Osteoblast (primary cell): ENCODE measurements around the gene IGSF9B. TPM values are rescaled to one million over a fixed set of nuclear protein-coding genes. Genes with fewer than 3 reads are reported as not detected.

Experiments
- DNase-seq: peaks from one replicate; pipeline ENCODE4 v3.0.0; 2011; ENCODE audit warnings: low spot score, mixed read lengths; ENCODE audit not compliant: insufficient read length; ENCODE audit errors: missing footprints
- H2AFZ ChIP-seq: 2 replicates; pipeline ENCODE4 v1.6.0; 2011; ENCODE audit warnings: mild to moderate bottlenecking, low read length
- H3K27ac ChIP-seq: 2 replicates; pipeline ENCODE4 v1.5.1; 2011; ENCODE audit warnings: mild to moderate bottlenecking, low read depth, low read length, moderate library complexity
- H3K27me3 ChIP-seq: 2 replicates; pipeline ENCODE4 v1.6.0; 2012; ENCODE audit warnings: mild to moderate bottlenecking, control low read depth, inconsistent platforms, low read length, moderate library complexity; ENCODE audit not compliant: insufficient read depth
- H3K36me3 ChIP-seq: 2 replicates; pipeline ENCODE4 v1.5.1; 2011; ENCODE audit warnings: mild to moderate bottlenecking, low read length, control low read depth, moderate library complexity; ENCODE audit not compliant: insufficient read depth
- H3K4me1 ChIP-seq: 2 replicates; pipeline ENCODE4 v1.5.1; 2011; ENCODE audit warnings: mild to moderate bottlenecking, low read length, control low read depth, moderate library complexity; ENCODE audit not compliant: insufficient read depth
- H3K4me2 ChIP-seq: 2 replicates; pipeline ENCODE4 v1.6.0; 2011; ENCODE audit warnings: mild to moderate bottlenecking, low read length; ENCODE audit not compliant: insufficient read depth
- H3K4me3 ChIP-seq: fragments of 200-600 bp; sonication (generic); 3 replicates; pipeline ENCODE4 v1.5.1; 2012; ENCODE audit warnings: mild to moderate bottlenecking, low read length, inconsistent platforms; ENCODE audit not compliant: insufficient read depth
- H3K79me2 ChIP-seq: 2 replicates; pipeline ENCODE4 v1.6.0; 2012; ENCODE audit warnings: mild to moderate bottlenecking, low read length, control low read depth, inconsistent platforms; ENCODE audit not compliant: insufficient read depth
- H3K9me3 ChIP-seq: 2 replicates; pipeline ENCODE4 v1.5.1; 2011; ENCODE audit warnings: low read depth, low read length, control low read depth
- H4K20me1 ChIP-seq: 2 replicates; pipeline ENCODE4 v1.6.0; 2012; ENCODE audit warnings: mild to moderate bottlenecking, low read length, control low read depth; ENCODE audit not compliant: insufficient read depth
- total RNA-seq: library from RNA; depleted of rRNA; stranded (reverse); fragments of >200 nt; gene quantifications from 2 replicates; pipeline ENCODE4 v1.2.3, GENCODE V29; 2012
- TF ChIP-seq, protein P1 (sequence below): IDR thresholded peaks from 2 replicates; pipeline ENCODE4 v1.5.1; 2011; ENCODE audit warnings: mild to moderate bottlenecking, low read depth, low read length, moderate library complexity; ENCODE audit errors: extremely low read depth

The IGSF9B gene
- total RNA-seq, 1 donor = 0.36 TPM

DNA sequence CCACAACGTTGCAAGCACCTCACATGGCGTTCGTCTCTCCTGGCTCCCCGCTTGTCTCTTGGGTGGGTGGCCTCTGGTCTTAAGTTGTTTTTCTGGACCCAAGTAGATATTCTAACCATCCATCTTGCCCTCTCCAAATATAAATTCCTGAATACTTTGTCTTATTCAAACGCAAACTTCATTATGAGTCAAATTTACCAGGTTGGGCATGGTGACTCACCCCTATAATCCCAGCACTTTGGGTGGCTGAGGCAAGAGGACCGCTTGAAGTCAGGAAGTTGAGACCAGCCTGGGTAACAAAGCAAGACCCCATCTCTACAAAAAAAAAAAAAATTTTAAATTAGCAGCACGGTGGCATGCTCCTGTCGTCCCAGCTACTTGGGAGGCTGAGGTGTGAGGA lies 5.1 kb upstream of the IGSF9B start:
- Histone ChIP-seq H3K4me1 (no peaks in the 10 kb centered on the region), H3K4me2 (no peak overlapping the region), H2AFZ (no peak overlapping the region), H3K9me3 (no peaks in the 10 kb centered on the region), H3K4me3 (no peak overlapping the region), H3K27ac (no peak overlapping the region), H3K36me3 (no peaks in the 10 kb centered on the region), H3K79me2 (no peaks in the 10 kb centered on the region), H3K27me3 (peaks cover 23% of the 10 kb centered on the region), H4K20me1 (no peaks in the 10 kb centered on the region)
- TF ChIP-seq, protein P1, sequence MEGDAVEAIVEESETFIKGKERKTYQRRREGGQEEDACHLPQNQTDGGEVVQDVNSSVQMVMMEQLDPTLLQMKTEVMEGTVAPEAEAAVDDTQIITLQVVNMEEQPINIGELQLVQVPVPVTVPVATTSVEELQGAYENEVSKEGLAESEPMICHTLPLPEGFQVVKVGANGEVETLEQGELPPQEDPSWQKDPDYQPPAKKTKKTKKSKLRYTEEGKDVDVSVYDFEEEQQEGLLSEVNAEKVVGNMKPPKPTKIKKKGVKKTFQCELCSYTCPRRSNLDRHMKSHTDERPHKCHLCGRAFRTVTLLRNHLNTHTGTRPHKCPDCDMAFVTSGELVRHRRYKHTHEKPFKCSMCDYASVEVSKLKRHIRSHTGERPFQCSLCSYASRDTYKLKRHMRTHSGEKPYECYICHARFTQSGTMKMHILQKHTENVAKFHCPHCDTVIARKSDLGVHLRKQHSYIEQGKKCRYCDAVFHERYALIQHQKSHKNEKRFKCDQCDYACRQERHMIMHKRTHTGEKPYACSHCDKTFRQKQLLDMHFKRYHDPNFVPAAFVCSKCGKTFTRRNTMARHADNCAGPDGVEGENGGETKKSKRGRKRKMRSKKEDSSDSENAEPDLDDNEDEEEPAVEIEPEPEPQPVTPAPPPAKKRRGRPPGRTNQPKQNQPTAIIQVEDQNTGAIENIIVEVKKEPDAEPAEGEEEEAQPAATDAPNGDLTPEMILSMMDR = no peak
- no peak for DNase-seq

DNA sequence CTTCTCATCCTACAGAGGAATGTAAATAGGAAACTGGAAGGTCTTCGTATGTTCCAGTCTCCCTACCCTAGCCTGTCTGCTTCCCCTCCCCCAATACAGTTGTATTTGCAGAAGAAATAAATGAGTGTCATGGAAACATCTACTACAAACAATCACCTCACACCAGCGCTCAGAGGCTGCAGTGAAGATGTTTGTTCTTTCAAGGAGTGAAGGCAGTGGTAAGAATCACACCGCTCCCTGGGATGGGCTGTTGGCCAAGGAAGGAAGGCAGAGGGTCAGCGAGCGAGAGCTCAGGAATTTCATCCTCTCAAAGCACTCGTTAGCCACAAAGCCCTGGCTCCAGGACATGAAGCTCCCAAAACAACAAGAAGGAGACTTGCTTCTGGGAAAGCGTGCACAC lies 1.1 kb upstream of the IGSF9B start:
- no peaks in the 10 kb centered on the region for H4K20me1 ChIP-seq
- H3K4me1 ChIP-seq = no peaks in the 10 kb centered on the region
- H3K36me3 ChIP-seq = no peaks in the 10 kb centered on the region
- H3K27ac ChIP-seq = no peak overlapping the region
- no peak overlapping the region for H3K4me2 ChIP-seq
- TF ChIP-seq, protein P1 = no peak
- no peaks in the 10 kb centered on the region for H3K79me2 ChIP-seq
- no peak overlapping the region for H2AFZ ChIP-seq
- peaks cover 52% of the 10 kb centered on the region for H3K27me3 ChIP-seq
- no peaks in the 10 kb centered on the region for H3K9me3 ChIP-seq
- DNase-seq = no peak
- H3K4me3 ChIP-seq = no peak overlapping the region

DNA sequence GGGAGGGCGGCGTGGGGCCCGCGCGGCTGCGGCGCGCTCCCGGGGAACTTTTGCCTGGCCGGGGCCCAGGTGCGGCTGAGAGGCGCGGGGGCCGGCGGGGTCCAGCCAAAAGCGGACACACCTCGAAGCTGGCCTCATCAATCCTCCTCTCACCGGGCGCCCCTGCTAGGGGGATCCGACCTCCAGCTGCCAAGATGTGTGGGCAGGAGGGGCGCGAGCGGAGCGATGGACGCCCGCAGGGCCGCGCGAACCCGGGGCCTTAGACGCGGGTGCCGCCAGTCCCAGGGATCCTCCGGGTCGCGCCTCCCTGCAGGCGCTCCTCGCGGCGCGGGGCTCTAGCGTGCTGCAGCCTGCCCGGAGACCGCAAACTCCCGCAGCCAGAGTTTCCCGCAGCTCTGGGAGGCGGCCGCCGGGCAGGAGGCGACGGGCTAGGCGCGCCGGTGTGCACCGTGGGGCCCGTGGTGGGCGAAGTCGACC lies 785 bp downstream of the IGSF9B start:
- peaks cover 62% of the 10 kb centered on the region for H3K27me3 ChIP-seq

DNA sequence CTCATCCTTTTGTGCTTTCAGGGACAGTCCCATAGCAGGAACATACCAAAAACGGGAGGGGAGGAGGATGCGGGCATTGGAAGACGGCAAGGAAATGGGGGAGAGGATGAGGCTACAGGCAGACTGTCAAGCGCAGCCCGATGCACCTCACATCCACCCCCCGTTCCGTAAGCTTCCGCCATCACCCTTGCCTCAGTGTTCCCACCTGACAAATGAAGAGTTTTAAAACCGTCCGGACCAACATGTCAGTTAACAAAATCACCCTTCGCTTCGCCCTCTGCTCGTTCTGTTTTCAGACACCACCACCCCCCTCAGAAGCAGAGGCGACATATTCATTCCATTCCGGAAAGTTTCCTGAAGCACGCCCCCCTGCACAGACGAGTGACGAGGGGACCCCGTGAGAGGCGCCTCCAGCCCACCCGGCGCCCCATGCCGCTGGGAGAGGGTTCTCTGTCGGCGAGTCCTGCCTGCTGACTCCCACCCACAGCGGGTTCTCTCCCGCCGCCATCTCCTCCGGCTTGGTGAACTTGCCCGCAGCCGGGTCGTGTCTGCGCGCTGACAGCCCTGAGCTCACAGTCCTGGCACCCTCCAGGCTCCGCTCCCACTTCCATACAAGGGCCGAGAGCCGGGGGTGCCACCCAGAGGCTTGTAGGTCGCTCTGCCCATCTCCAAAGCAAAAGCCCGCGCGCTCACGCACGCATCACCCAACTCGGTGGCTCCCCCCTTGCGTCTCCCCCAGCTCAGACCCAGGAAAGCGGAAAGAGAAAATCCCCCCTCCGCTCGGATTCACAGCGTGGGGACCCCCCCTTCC lies 1.5 kb downstream of the IGSF9B start:
- DNase-seq = no peak
- H2AFZ ChIP-seq = no peak overlapping the region
- H3K27me3 ChIP-seq = peaks cover 66% of the 10 kb centered on the region

More for the DNA sequence above, 785 bp downstream of the IGSF9B start:
- no peaks in the 10 kb centered on the region for H3K36me3 ChIP-seq
- no peak for DNase-seq
- H3K9me3 ChIP-seq = no peaks in the 10 kb centered on the region
- H3K4me1 ChIP-seq = no peaks in the 10 kb centered on the region
- no peak overlapping the region for H3K4me3 ChIP-seq
- H4K20me1 ChIP-seq = no peaks in the 10 kb centered on the region
- TF ChIP-seq, protein P1 = no peak
- no peak overlapping the region for H2AFZ ChIP-seq
- no peaks in the 10 kb centered on the region for H3K79me2 ChIP-seq
- H3K27ac ChIP-seq = no peak overlapping the region
- H3K4me2 ChIP-seq = no peak overlapping the region

More for the DNA sequence above, 1.5 kb downstream of the IGSF9B start:
- Histone ChIP-seq H3K4me1 (no peaks in the 10 kb centered on the region), H3K4me2 (no peak overlapping the region), H4K20me1 (no peaks in the 10 kb centered on the region), H3K36me3 (no peaks in the 10 kb centered on the region), H3K4me3 (no peak overlapping the region), H3K27ac (no peak overlapping the region), H3K79me2 (no peaks in the 10 kb centered on the region), H3K9me3 (no peaks in the 10 kb centered on the region)
- TF ChIP-seq, protein P1 = no peak
